K562 (cell line): Measurements from ENCODE around the gene MTARC2.

Source experiments
- CBFA2T2 ChIP-seq: fragments of 450-650 bp; conservative IDR thresholded peaks from 2 replicates; pipeline ENCODE4 v1.6.1; 2017; ENCODE audit warnings: mild to moderate bottlenecking
- EZH2 ChIP-seq: IDR thresholded peaks from 2 replicates; pipeline ENCODE4 v1.6.1; 2012; ENCODE audit warnings: low read depth, mild to moderate bottlenecking, inconsistent platforms, low read length, borderline replicate concordance
- KAT7 ChIP-seq: sonication (generic); formaldehyde crosslinking; IDR thresholded peaks from 2 replicates; pipeline ENCODE4 v1.8.0; 2022; ENCODE audit warnings: missing genetic modification reagents, mild to moderate bottlenecking, borderline replicate concordance
- SRF ChIP-seq, 2 experiments: fragments of 250-450, 450-650 bp in 1 of 2; sonication (Bioruptor Pico) in 1 of 2; sonication (generic) in 1 of 2; formaldehyde crosslinking; IDR thresholded peaks; 2 replicates each; pipeline versions ENCODE4 v1.5.0 to v1.5.1; 2020 to 2022; ENCODE audit warnings: mild to moderate bottlenecking in 1 of 2, missing genetic modification reagents in 1 of 2
- TBP ChIP-seq: optimal IDR thresholded peaks from 2 replicates; pipeline ENCODE3; 2011; ENCODE audit warnings: low read depth, low read length, improper control_type of control experiment
- TF ChIP-seq, protein P1 (sequence below): sonication (generic); formaldehyde crosslinking; IDR thresholded peaks from 2 replicates; pipeline ENCODE4 v1.8.0; 2022; ENCODE audit warnings: missing genetic modification reagents, mild to moderate bottlenecking, moderate library complexity, borderline replicate concordance
- TF ChIP-seq, protein P2 (sequence below): sonication (generic); formaldehyde crosslinking; IDR thresholded peaks from 2 replicates; pipeline ENCODE4 v1.8.0; 2022; ENCODE audit warnings: mild to moderate bottlenecking, missing genetic modification reagents
- TF ChIP-seq, protein P3 (sequence below): sonication (generic); formaldehyde crosslinking; IDR thresholded peaks from 2 replicates; pipeline ENCODE4 v1.8.0; 2022; ENCODE audit warnings: mild to moderate bottlenecking, missing genetic modification reagents, borderline replicate concordance
- TF ChIP-seq, protein P4 (sequence below), 2 experiments: fragments of 450-650 bp; formaldehyde crosslinking in 1 of 2; IDR thresholded peaks; 2 replicates each; pipeline versions ENCODE4 v1.4.0 to v1.6.1; 2014 to 2020; ENCODE audit warnings: mild to moderate bottlenecking in 2 of 2, borderline replicate concordance in 1 of 2, low read depth in 1 of 2
- TF ChIP-seq, protein P5 (sequence below), 3 experiments: IDR thresholded peaks in 2 of 3; conservative IDR thresholded peaks in 1 of 3; 2 replicates each; pipeline ENCODE4 v1.5.1; 2011 to 2012; ENCODE audit warnings: low read length in 3 of 3, mild to moderate bottlenecking in 3 of 3, control low read depth in 2 of 3, improper control_type of control experiment in 1 of 3, inconsistent platforms in 1 of 3, low read depth in 1 of 3, mixed read lengths in 1 of 3, moderate library complexity in 1 of 3; ENCODE audit not compliant: insufficient read depth in 2 of 3

DNA sequence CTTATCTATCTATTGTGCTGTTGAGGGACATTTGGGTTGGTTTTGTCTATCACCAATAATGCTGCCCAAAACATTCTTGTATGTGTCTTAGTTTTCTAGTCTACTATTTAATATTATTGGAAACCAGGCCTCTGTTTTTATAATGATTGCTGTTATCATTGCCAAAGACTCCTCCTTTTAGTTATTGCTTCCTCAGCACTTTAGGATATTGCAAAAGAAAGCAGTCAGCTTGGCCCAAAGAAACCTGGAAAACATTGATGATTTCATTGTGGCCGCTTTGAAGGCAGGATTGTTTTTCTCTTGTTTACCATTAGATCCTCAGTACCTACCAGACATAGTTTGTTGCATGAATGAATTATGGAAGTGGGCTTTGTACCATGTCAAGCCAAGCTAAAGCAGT lies 20.6 kb upstream of the MTARC2 start:
- TF ChIP-seq, protein P1, sequence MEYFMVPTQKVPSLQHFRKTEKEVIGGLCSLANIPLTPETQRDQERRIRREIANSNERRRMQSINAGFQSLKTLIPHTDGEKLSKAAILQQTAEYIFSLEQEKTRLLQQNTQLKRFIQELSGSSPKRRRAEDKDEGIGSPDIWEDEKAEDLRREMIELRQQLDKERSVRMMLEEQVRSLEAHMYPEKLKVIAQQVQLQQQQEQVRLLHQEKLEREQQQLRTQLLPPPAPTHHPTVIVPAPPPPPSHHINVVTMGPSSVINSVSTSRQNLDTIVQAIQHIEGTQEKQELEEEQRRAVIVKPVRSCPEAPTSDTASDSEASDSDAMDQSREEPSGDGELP (CRISPR knock-in tag), result no peak
- TF ChIP-seq TBP, result no peak
- TF ChIP-seq, protein P2, sequence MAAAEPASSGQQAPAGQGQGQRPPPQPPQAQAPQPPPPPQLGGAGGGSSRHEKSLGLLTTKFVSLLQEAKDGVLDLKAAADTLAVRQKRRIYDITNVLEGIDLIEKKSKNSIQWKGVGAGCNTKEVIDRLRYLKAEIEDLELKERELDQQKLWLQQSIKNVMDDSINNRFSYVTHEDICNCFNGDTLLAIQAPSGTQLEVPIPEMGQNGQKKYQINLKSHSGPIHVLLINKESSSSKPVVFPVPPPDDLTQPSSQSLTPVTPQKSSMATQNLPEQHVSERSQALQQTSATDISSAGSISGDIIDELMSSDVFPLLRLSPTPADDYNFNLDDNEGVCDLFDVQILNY (CRISPR knock-in tag), result no peak
- TF ChIP-seq, protein P3, sequence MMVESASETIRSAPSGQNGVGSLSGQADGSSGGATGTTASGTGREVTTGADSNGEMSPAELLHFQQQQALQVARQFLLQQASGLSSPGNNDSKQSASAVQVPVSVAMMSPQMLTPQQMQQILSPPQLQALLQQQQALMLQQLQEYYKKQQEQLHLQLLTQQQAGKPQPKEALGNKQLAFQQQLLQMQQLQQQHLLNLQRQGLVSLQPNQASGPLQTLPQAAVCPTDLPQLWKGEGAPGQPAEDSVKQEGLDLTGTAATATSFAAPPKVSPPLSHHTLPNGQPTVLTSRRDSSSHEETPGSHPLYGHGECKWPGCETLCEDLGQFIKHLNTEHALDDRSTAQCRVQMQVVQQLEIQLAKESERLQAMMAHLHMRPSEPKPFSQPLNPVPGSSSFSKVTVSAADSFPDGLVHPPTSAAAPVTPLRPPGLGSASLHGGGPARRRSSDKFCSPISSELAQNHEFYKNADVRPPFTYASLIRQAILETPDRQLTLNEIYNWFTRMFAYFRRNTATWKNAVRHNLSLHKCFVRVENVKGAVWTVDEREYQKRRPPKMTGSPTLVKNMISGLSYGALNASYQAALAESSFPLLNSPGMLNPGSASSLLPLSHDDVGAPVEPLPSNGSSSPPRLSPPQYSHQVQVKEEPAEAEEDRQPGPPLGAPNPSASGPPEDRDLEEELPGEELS (CRISPR knock-in tag), result no peak
- no peak for TF ChIP-seq KAT7 (CRISPR knock-in tag)
- no peak for TF ChIP-seq EZH2
- TF ChIP-seq, protein P4, sequence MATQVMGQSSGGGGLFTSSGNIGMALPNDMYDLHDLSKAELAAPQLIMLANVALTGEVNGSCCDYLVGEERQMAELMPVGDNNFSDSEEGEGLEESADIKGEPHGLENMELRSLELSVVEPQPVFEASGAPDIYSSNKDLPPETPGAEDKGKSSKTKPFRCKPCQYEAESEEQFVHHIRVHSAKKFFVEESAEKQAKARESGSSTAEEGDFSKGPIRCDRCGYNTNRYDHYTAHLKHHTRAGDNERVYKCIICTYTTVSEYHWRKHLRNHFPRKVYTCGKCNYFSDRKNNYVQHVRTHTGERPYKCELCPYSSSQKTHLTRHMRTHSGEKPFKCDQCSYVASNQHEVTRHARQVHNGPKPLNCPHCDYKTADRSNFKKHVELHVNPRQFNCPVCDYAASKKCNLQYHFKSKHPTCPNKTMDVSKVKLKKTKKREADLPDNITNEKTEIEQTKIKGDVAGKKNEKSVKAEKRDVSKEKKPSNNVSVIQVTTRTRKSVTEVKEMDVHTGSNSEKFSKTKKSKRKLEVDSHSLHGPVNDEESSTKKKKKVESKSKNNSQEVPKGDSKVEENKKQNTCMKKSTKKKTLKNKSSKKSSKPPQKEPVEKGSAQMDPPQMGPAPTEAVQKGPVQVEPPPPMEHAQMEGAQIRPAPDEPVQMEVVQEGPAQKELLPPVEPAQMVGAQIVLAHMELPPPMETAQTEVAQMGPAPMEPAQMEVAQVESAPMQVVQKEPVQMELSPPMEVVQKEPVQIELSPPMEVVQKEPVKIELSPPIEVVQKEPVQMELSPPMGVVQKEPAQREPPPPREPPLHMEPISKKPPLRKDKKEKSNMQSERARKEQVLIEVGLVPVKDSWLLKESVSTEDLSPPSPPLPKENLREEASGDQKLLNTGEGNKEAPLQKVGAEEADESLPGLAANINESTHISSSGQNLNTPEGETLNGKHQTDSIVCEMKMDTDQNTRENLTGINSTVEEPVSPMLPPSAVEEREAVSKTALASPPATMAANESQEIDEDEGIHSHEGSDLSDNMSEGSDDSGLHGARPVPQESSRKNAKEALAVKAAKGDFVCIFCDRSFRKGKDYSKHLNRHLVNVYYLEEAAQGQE (IDR thresholded peaks at IDR 0.05; ENCODE audit: borderline replicate concordance), result no peak
- TF ChIP-seq, protein P4 (CRISPR knock-in tag; IDR thresholded peaks at IDR 0.05; ENCODE audit: low read depth), result no peak
- TF ChIP-seq SRF (CRISPR knock-in tag; IDR thresholded peaks at IDR 0.05), result no peak
- TF ChIP-seq, protein P5, sequence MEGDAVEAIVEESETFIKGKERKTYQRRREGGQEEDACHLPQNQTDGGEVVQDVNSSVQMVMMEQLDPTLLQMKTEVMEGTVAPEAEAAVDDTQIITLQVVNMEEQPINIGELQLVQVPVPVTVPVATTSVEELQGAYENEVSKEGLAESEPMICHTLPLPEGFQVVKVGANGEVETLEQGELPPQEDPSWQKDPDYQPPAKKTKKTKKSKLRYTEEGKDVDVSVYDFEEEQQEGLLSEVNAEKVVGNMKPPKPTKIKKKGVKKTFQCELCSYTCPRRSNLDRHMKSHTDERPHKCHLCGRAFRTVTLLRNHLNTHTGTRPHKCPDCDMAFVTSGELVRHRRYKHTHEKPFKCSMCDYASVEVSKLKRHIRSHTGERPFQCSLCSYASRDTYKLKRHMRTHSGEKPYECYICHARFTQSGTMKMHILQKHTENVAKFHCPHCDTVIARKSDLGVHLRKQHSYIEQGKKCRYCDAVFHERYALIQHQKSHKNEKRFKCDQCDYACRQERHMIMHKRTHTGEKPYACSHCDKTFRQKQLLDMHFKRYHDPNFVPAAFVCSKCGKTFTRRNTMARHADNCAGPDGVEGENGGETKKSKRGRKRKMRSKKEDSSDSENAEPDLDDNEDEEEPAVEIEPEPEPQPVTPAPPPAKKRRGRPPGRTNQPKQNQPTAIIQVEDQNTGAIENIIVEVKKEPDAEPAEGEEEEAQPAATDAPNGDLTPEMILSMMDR (IDR thresholded peaks at IDR 0.05 in 2 of 3, conservative IDR thresholded peaks at IDR 0.05 in 1 of 3; ENCODE audit: insufficient read depth in 2 of 3, low read depth in 1 of 3, low read length in 3 of 3), result no peak
- no peak for TF ChIP-seq CBFA2T2
